Liver (tissue), 3 donors: ENCODE data around the gene GNG13.

ENCODE experiments used
- EGR1 ChIP-seq, 2 donors: IDR thresholded peaks; 2 replicates each; pipeline ENCODE4 v1.6.1; 2016 to 2018; ENCODE audit warnings: antibody characterized with exemption in 2 of 2, low read depth in 2 of 2
- FOXA2 ChIP-seq: IDR thresholded peaks from 2 replicates; pipeline ENCODE4 v1.6.1; 2016; ENCODE audit warnings: antibody characterized with exemption
- JUND ChIP-seq, 2 donors: IDR thresholded peaks; 2 replicates each; pipeline ENCODE4 v1.6.1; 2016; ENCODE audit warnings: antibody characterized with exemption in 2 of 2
- RAD21 ChIP-seq, 2 donors: IDR thresholded peaks; 2 replicates each; pipeline ENCODE4 v1.6.1; 2016; ENCODE audit warnings: antibody characterized with exemption in 2 of 2, mild to moderate bottlenecking in 2 of 2
- YY1 ChIP-seq: IDR thresholded peaks from 2 replicates; pipeline ENCODE4 v1.6.1; 2016; ENCODE audit warnings: antibody characterized with exemption, mild to moderate bottlenecking
- TF ChIP-seq, protein P1 (sequence below): IDR thresholded peaks from 2 replicates; pipeline ENCODE4 v1.6.1; 2016; ENCODE audit warnings: antibody characterized with exemption
- TF ChIP-seq, protein P2 (sequence below): fragments of 150-350 bp; IDR thresholded peaks from 2 replicates; pipeline ENCODE4 v1.5.1; 2017; ENCODE audit warnings: improper control_type of control experiment, low read depth, low read length; ENCODE audit not compliant: missing input control
- TF ChIP-seq, protein P3 (sequence below): IDR thresholded peaks from 2 replicates; pipeline ENCODE4 v1.6.1; 2016; ENCODE audit warnings: antibody characterized with exemption
- TF ChIP-seq, protein P4 (sequence below): IDR thresholded peaks from 2 replicates; pipeline ENCODE4 v1.6.1; 2016; ENCODE audit warnings: antibody characterized with exemption, mild to moderate bottlenecking
- donor health status: healthy.
- donor health status: healthy.

DNA sequence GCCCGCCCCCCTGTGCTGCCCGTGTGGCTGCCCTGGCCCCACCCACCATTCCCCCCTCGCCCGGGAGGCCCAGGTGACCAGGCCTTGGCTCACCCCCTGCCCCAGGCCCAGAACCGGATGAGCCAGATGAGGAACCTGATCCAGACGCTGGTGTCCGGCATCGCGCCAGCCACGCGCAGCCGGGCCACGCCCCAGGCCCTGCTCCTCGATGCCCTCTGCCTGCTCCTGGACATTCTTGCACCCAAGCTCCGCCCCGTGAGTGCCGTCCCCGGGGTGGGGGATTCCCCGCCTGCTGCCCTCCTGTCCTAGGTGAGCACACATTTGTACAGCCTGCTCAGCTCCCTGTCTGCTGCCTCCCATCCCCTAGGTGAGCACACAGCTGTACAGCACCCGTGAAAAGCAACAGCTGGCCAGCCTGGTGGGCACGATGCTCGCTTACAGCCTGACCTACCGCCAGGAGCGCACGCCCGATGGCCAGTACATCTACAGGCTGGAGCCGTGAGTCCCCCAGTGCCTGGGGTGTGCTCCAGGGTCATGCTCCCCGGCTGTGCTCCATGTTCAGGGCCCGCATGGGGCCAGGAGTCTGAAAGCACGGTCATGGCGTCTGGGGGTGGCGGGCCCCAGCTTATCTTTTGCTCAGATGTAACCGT is 4.8 kb downstream of the GNG13 start:
- TF ChIP-seq, protein P1, sequence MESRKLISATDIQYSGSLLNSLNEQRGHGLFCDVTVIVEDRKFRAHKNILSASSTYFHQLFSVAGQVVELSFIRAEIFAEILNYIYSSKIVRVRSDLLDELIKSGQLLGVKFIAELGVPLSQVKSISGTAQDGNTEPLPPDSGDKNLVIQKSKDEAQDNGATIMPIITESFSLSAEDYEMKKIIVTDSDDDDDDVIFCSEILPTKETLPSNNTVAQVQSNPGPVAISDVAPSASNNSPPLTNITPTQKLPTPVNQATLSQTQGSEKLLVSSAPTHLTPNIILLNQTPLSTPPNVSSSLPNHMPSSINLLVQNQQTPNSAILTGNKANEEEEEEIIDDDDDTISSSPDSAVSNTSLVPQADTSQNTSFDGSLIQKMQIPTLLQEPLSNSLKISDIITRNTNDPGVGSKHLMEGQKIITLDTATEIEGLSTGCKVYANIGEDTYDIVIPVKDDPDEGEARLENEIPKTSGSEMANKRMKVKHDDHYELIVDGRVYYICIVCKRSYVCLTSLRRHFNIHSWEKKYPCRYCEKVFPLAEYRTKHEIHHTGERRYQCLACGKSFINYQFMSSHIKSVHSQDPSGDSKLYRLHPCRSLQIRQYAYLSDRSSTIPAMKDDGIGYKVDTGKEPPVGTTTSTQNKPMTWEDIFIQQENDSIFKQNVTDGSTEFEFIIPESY, result no peak
- TF ChIP-seq RAD21 (IDR thresholded peaks at IDR 0.05) (no peak), FOXA2 (no peak), JUND (IDR thresholded peaks at IDR 0.05) (no peak), EGR1 (IDR thresholded peaks at IDR 0.05; ENCODE audit: low read depth in 2 of 2) (no peak), YY1 (no peak)
- TF ChIP-seq, protein P2, sequence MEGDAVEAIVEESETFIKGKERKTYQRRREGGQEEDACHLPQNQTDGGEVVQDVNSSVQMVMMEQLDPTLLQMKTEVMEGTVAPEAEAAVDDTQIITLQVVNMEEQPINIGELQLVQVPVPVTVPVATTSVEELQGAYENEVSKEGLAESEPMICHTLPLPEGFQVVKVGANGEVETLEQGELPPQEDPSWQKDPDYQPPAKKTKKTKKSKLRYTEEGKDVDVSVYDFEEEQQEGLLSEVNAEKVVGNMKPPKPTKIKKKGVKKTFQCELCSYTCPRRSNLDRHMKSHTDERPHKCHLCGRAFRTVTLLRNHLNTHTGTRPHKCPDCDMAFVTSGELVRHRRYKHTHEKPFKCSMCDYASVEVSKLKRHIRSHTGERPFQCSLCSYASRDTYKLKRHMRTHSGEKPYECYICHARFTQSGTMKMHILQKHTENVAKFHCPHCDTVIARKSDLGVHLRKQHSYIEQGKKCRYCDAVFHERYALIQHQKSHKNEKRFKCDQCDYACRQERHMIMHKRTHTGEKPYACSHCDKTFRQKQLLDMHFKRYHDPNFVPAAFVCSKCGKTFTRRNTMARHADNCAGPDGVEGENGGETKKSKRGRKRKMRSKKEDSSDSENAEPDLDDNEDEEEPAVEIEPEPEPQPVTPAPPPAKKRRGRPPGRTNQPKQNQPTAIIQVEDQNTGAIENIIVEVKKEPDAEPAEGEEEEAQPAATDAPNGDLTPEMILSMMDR, result no peak
- TF ChIP-seq, protein P3, sequence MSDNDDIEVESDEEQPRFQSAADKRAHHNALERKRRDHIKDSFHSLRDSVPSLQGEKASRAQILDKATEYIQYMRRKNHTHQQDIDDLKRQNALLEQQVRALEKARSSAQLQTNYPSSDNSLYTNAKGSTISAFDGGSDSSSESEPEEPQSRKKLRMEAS, result no peak
- TF ChIP-seq, protein P4, sequence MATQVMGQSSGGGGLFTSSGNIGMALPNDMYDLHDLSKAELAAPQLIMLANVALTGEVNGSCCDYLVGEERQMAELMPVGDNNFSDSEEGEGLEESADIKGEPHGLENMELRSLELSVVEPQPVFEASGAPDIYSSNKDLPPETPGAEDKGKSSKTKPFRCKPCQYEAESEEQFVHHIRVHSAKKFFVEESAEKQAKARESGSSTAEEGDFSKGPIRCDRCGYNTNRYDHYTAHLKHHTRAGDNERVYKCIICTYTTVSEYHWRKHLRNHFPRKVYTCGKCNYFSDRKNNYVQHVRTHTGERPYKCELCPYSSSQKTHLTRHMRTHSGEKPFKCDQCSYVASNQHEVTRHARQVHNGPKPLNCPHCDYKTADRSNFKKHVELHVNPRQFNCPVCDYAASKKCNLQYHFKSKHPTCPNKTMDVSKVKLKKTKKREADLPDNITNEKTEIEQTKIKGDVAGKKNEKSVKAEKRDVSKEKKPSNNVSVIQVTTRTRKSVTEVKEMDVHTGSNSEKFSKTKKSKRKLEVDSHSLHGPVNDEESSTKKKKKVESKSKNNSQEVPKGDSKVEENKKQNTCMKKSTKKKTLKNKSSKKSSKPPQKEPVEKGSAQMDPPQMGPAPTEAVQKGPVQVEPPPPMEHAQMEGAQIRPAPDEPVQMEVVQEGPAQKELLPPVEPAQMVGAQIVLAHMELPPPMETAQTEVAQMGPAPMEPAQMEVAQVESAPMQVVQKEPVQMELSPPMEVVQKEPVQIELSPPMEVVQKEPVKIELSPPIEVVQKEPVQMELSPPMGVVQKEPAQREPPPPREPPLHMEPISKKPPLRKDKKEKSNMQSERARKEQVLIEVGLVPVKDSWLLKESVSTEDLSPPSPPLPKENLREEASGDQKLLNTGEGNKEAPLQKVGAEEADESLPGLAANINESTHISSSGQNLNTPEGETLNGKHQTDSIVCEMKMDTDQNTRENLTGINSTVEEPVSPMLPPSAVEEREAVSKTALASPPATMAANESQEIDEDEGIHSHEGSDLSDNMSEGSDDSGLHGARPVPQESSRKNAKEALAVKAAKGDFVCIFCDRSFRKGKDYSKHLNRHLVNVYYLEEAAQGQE, result no peak
